Measurements from ENCODE around the gene POLR2E.

DNA sequence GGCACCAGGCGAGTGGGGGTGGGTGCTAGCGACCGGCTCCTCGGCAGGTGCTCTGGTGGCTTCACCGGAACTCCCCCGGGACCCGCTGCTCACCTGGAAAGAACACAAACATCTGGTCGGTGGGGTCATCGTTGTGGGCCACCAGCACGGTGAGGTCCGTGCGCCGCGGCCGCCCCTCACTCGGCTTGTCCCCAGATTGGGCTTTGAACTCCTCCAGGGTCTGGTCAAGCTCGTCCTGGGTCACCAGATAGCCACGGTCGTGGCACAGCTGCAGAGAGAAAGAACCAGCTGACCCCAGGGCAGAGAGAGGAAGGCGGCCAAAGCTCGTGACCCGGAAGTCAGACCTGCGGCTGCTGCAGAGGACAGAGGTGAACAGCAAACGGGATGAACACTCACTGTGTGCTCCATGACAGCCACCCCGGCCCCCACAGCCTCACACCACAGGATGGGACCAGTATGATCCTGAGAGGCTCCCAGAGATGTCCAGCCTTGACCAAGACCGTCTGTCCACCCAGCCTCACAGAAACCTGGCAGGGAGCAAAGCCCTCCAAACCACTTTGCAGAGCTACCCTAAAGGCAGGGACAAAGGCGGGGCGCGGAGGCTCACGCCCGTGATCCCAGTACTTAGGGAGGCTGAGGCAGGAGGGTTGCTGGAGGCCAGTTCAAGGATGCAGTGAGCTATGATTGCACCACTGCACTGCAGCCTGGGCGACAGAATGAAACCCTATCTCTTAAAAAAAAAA lies 1.2 kb downstream of the POLR2E start:
- no peak for TF ChIP-seq POLR2AphosphoS5 (IDR thresholded peaks at IDR 0.05)
- no peak for TF ChIP-seq CTCF (IDR thresholded peaks at IDR 0.05)
- no peak for TF ChIP-seq POLR2A (IDR thresholded peaks at IDR 0.05)
- TF ChIP-seq EP300 (IDR thresholded peaks at IDR 0.05) = no peak
